Measurements from ENCODE around the gene BCLAF1.

Gene BCLAF1

DNA sequence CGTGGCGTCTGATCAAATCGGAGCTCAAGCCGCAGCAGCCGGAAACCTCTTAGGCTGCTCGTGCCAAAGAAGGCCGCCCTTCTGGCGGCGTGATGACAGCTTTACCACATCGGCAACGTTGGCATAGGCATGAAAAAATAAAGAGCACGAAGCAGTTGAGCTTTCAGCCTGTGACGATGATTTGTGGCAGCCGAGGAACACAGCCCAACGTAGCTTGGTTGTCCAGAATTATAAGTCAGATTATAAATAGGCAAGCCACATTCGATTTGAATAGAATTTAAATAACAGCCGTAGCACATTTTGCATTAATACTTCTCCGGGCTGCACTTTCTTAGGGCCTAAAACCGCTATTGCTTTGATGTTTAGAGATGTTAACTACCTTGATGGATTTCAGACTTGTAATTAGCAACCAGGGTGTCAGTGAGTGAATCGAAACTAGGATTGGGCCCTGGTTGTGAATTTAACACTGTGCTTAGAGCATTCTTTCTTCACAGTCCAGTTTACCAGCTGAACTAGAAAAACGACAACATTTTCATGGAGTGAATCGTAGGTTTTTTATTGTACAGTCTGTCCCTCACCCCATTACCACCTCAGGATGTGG lies 864 bp upstream of the BCLAF1 start:
- peaks cover 31% of the 10 kb centered on the region for H3K4me1 Mint-ChIP-seq (ENCODE audit: low read depth)
- peak overlapping the region; percentile 100 for H3K27ac Mint-ChIP-seq
- H3K4me3 Mint-ChIP-seq, result peak overlapping the region; percentile 99
- peaks cover under 1% of the 10 kb centered on the region for H3K27me3 Mint-ChIP-seq (ENCODE audit: low read depth)
- no peaks in the 10 kb centered on the region for H3K9me3 Mint-ChIP-seq
- peaks cover 21% of the 10 kb centered on the region for H3K36me3 Mint-ChIP-seq (ENCODE audit: low read depth)

DNA sequence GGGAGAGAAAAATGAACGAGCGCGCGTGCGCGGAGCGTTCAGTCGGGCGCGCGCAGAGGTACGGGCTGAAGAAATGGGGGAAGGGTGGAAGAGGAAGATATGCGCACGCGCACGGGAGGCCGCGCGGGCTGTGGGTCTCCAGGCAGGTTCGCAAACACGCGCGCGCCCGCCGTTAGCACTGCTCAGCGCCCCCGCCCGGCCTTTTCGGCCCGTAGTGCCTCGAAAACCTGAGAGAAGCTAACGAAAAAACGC lies 393 bp downstream of the BCLAF1 start:
- Mint-ChIP-seq H3K36me3 (ENCODE audit: low read depth) (peaks cover 25% of the 10 kb centered on the region), H3K27ac (peak overlapping the region; percentile 100), H3K9me3 (no peaks in the 10 kb centered on the region), H3K27me3 (ENCODE audit: low read depth) (no peaks in the 10 kb centered on the region), H3K4me1 (ENCODE audit: low read depth) (peaks cover 43% of the 10 kb centered on the region), H3K4me3 (peak overlapping the region; percentile 99)

DNA sequence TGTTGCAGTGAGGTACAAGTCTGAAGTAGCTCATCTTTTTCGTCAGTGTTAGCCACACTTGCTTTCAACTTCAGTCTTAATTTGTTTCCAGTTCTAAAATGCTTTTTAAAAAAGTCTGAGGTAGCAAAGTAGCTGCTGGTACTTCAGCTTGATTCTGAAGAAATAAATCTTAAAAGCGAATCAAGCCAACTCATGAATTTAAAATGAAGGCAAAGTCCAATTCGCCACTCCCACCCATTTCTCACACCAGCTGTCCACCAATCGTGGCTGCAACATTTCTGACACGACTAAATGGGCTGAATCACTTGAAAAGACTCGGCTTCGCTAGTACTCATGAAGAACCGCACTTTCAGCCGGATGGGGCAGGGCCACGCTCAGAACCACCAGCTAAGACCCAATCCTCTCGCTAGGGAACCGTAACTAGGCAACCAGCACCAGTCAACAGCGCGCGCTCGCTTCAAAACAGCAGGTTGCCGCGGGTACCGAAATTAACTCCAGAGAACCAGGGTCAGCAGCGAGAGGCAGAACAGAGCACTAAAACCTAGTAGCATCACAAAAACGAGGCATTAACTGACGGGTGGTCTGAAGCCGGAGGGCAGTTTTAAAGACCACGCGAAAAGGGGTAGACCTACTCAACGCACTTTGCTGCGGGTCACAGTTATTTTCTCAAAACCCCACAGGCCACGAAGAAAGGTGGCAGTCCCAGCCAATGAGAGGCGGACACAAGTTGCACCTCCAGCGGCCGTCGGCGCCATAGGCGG lies 900 bp downstream of the BCLAF1 start:
- Mint-ChIP-seq H3K4me3 (peak overlapping the region; percentile 99), H3K27me3 (ENCODE audit: low read depth) (no peaks in the 10 kb centered on the region), H3K4me1 (ENCODE audit: low read depth) (peaks cover 47% of the 10 kb centered on the region), H3K36me3 (ENCODE audit: low read depth) (peaks cover 25% of the 10 kb centered on the region), H3K9me3 (no peaks in the 10 kb centered on the region), H3K27ac (peak overlapping the region; percentile 100)

DNA sequence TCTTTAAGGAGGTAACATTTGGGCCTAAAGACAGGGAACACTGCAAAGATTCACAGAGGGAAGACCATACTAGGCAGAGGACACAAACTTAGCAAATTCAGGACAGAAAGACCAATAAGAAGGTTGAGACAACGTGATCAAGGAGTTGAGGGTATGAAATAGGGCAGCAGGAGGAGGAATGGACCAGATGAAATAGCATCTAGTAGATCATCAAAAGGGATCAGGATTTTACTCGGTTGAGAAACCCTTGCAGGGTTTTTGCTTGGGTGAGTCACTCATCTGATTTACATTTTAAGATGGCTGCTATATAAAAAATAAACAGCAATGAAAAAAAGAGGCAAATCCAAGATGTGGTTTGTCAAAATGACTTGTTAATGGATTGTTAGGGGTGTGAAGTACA lies 4.7 kb downstream of the BCLAF1 start:
- no peaks in the 10 kb centered on the region for H3K9me3 Mint-ChIP-seq
- peaks cover 46% of the 10 kb centered on the region for H3K36me3 Mint-ChIP-seq (ENCODE audit: low read depth)
- peak overlapping the region; percentile 66 for H3K4me3 Mint-ChIP-seq
- no peaks in the 10 kb centered on the region for H3K27me3 Mint-ChIP-seq (ENCODE audit: low read depth)
- peak overlapping the region; percentile 17 for H3K27ac Mint-ChIP-seq
- H3K4me1 Mint-ChIP-seq (ENCODE audit: low read depth), result peaks cover 71% of the 10 kb centered on the region

DNA sequence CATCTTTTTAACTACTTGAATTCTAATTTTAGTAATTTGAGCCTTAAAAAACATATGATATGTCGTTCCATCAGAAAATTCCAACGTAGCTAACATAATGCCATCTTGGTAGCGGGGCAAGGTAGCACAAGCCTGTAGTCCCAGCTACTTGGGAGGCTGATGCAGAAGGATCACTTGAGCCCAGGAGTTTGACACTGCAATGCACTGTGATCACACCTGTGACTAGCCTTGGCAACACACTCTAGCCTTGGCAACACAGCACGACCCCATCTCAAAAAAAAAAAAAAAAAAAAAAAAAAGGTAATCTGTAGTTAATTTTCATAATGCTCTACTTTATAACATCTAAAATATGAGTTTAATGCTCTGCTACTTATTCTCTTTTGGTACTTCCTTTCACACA lies 6.7 kb downstream of the BCLAF1 start:
- H3K9me3 Mint-ChIP-seq, result no peaks in the 10 kb centered on the region
- H3K27me3 Mint-ChIP-seq (ENCODE audit: low read depth), result no peaks in the 10 kb centered on the region
- peaks cover 37% of the 10 kb centered on the region for H3K36me3 Mint-ChIP-seq (ENCODE audit: low read depth)
- peak overlapping the region; percentile 40 for H3K4me3 Mint-ChIP-seq
- peaks cover 68% of the 10 kb centered on the region for H3K4me1 Mint-ChIP-seq (ENCODE audit: low read depth)
- H3K27ac Mint-ChIP-seq, result peak overlapping the region; percentile 34

DNA sequence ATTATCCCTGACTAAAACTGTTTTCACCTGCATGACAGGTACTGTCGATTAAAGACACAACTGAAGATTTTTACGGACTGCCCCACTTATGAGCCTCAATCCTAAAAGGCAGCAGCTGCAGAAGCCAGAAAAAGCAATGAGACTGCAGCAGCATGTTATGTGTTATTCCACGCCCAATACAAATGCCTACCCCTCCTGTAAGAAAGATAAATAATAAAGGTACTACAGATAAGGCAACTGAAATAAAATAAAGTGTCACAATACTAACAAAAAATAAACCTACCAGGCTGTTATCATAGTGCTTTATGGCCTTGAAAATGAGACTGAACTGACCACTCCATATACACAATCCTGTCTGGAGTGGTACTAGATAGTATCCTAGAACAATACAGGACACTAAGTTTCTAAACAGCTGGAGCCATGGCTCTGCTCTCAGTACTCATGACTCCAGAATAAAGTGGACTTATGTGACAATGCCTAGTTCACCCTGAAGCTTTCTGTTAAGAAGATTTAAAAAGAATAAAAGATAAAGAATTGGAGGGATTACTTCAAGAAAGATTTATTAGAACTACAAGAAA lies 9.5 kb downstream of the BCLAF1 start:
- peaks cover 47% of the 10 kb centered on the region for H3K4me1 Mint-ChIP-seq (ENCODE audit: low read depth)
- no peaks in the 10 kb centered on the region for H3K9me3 Mint-ChIP-seq
- H3K36me3 Mint-ChIP-seq (ENCODE audit: low read depth), result peaks cover 39% of the 10 kb centered on the region
- H3K4me3 Mint-ChIP-seq, result no peak overlapping the region
- no peak overlapping the region for H3K27ac Mint-ChIP-seq
- H3K27me3 Mint-ChIP-seq (ENCODE audit: low read depth), result no peaks in the 10 kb centered on the region

DNA sequence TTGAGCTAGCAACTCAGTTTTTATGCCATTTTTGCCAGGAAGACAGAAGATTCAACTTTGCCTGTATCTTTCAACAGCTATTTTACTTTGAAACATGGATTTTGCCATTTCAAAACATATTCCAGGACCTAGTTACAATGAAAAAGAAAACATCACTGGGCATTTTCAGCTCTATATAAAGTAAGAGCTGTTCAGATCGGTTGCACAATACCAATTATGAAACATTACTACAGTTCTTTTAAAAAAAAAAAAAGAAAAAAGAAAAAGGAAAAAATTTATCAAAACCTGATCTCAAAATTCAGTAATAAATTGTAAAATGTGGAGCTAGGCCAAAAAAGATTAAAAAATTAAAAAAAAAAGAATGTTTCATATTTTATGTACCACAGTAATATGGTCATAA lies 15.6 kb downstream of the BCLAF1 start:
- Mint-ChIP-seq H3K9me3 (no peaks in the 10 kb centered on the region), H3K4me1 (ENCODE audit: low read depth) (peaks cover 7% of the 10 kb centered on the region), H3K4me3 (no peak overlapping the region), H3K27me3 (ENCODE audit: low read depth) (no peaks in the 10 kb centered on the region), H3K27ac (no peak overlapping the region), H3K36me3 (ENCODE audit: low read depth) (peaks cover 54% of the 10 kb centered on the region)

DNA sequence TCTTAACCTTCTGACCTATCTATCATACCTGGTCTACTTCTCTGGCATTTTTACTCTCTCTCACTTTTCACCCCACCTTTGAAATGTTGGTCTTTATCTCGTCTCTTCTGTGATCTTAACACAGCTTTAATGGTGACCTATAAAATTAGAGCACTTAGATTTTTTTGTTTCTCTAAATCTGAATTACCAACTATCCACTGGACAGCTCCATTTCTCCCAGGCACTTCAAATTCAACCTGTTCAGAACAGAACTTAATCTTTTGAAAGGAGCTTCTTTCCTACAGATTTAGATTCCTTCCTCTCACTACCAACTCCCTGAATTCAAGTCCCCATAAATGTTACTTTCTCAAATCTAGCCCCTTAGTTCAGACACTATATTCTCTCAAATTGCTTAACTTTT lies 24.5 kb downstream of the BCLAF1 start:
- Mint-ChIP-seq H3K27me3 (ENCODE audit: low read depth) (no peaks in the 10 kb centered on the region), H3K4me1 (ENCODE audit: low read depth) (peaks cover 19% of the 10 kb centered on the region), H3K36me3 (ENCODE audit: low read depth) (peaks cover 52% of the 10 kb centered on the region), H3K9me3 (no peaks in the 10 kb centered on the region), H3K27ac (no peak overlapping the region), H3K4me3 (no peak overlapping the region)

DNA sequence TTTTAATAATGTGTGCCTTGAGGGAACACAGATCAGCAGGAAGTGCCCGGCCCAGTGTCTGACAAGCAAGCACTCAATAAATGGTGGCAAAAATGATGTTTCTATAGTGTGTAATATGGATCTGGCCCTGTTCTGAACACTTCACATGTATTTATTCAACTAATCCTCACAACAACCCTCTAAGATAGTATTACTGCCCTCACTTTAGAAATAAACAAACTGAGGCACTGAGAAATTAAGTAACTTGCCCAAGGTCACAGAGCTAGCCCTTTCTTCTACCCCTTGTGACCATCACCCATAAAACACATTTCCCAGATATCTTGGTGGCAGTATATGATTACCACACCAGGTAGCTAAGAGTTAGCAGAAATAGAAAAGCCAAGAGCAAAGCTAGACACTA lies 26.7 kb downstream of the BCLAF1 start:
- peaks cover 54% of the 10 kb centered on the region for H3K36me3 Mint-ChIP-seq (ENCODE audit: low read depth)
- no peaks in the 10 kb centered on the region for H3K9me3 Mint-ChIP-seq
- H3K27ac Mint-ChIP-seq, result no peak overlapping the region
- H3K4me1 Mint-ChIP-seq (ENCODE audit: low read depth), result peaks cover 16% of the 10 kb centered on the region
- H3K27me3 Mint-ChIP-seq (ENCODE audit: low read depth), result no peaks in the 10 kb centered on the region
- no peak overlapping the region for H3K4me3 Mint-ChIP-seq

DNA sequence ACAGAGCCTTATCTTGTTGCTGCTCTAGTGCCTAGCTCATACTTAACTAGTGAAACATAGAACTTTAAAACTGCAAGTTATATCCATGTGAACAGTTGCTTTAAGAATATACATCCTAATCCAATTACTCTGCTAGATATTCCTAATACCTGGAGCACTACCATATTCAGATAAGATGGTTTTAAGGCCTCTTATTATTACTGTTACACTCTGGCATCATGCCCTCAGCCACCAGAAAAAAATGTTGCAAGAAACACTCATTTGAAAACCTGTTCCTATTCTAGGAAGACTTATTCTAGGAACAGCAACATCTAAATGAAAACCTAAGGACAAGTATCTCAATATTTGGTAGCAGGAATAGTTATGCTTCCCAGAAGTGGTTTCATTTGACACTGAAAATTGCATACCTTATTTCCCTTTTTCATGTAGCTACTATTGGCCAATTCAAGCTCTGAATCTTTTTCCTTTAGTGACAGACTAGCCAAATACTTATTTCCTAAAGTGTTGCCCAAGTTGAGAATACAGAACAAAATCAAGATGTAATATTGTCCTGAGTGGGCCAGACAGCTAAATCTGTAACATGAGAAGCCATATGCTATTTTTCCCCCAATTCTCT lies 34.7 kb downstream of the BCLAF1 start:
- Mint-ChIP-seq H3K4me1 (ENCODE audit: low read depth) (peaks cover 24% of the 10 kb centered on the region), H3K27me3 (ENCODE audit: low read depth) (no peaks in the 10 kb centered on the region), H3K27ac (no peak overlapping the region), H3K9me3 (no peaks in the 10 kb centered on the region), H3K4me3 (no peak overlapping the region), H3K36me3 (ENCODE audit: low read depth) (peaks cover 25% of the 10 kb centered on the region)

DNA sequence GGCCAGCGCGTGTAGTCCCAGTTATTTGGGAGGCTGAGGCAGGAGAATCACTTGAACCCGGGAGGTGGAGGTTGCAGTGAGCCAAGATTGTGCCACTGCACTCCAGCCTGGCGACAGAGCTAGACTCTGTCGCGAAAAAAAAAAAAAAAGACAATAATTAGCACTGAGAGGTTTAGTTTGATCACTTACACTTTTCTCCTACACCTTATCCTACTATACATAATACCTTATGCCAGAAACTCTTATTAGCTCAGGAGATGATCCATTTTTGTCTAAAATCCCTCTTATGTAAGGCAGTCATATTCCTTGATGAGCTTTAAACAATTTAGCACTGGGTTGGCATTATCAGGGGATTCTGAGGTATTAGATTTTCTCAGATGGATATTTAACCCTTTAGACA lies 35.9 kb downstream of the BCLAF1 start:
- Mint-ChIP-seq H3K27ac (no peak overlapping the region), H3K36me3 (ENCODE audit: low read depth) (peaks cover 18% of the 10 kb centered on the region), H3K27me3 (ENCODE audit: low read depth) (no peaks in the 10 kb centered on the region), H3K4me3 (no peak overlapping the region), H3K9me3 (no peaks in the 10 kb centered on the region), H3K4me1 (ENCODE audit: low read depth) (peaks cover 32% of the 10 kb centered on the region)

DNA sequence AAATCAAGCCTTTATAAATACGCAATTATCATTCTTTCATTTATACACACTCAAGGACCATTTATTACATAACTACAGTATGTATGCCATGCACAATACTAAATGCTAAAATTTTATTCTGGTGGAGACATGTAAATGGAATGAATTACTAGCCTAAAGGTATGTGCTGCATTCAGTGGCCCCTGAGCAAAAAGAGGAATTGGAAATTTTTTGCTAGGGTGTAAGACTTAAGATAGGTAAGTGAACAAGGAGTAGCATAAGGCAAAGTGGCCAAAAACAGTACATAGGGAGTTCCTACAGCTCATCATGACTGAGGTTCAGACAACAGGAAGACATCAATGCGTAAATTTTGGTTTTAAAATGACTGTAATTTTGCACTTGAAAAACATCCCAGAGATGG lies 37.2 kb downstream of the BCLAF1 start:
- Mint-ChIP-seq H3K4me1 (ENCODE audit: low read depth) (peaks cover 44% of the 10 kb centered on the region), H3K36me3 (ENCODE audit: low read depth) (peaks cover 19% of the 10 kb centered on the region), H3K9me3 (no peaks in the 10 kb centered on the region), H3K27me3 (ENCODE audit: low read depth) (no peaks in the 10 kb centered on the region), H3K27ac (no peak overlapping the region), H3K4me3 (no peak overlapping the region)

DNA sequence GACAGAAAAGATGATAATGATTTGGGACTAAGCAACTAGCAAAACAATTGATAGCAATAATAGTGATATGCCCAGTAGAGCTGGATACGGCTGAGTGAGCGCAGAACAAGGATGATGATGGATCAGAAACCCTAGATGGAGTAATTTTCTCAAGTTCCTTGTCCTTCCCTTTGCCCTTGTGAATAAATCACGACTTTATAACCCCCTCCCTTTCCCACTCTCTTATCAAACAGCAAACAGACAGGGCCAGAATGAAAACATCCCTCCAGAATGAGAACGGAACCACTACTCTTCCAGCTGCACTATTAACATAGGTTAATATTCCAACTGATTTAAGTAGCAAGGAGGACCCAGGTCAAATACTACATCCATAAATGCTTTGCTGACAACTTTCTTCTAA lies 38.3 kb downstream of the BCLAF1 start:
- peaks cover 49% of the 10 kb centered on the region for H3K4me1 Mint-ChIP-seq (ENCODE audit: low read depth)
- H3K27ac Mint-ChIP-seq, result peak overlapping the region; percentile 27
- peaks cover 21% of the 10 kb centered on the region for H3K36me3 Mint-ChIP-seq (ENCODE audit: low read depth)

DNA sequence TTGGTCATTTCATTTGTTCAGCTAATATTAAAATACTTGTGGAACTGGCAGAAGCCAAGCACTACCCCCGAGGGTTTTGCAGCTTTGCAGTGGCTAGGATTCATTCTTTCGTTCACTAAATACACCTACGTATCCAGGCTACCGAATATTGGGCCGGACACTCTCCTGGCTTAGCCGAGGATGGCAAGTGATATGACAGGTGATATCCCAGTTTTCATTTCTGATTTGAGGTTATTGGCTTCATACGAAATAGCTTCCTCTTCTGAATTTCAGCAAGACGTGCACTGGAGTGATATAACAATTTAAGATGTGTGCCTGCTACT lies 39.0 kb downstream of the BCLAF1 start:
- peaks cover 51% of the 10 kb centered on the region for H3K4me1 Mint-ChIP-seq (ENCODE audit: low read depth)
- no peaks in the 10 kb centered on the region for H3K9me3 Mint-ChIP-seq
- peak overlapping the region; percentile 98 for H3K4me3 Mint-ChIP-seq
- H3K27ac Mint-ChIP-seq, result peak overlapping the region; percentile 97
- peaks cover 24% of the 10 kb centered on the region for H3K36me3 Mint-ChIP-seq (ENCODE audit: low read depth)
- no peaks in the 10 kb centered on the region for H3K27me3 Mint-ChIP-seq (ENCODE audit: low read depth)

More for the DNA sequence above, 38.3 kb downstream of the BCLAF1 start:
- H3K4me3 Mint-ChIP-seq, result peak overlapping the region; percentile 98
- H3K9me3 Mint-ChIP-seq, result no peaks in the 10 kb centered on the region
- H3K27me3 Mint-ChIP-seq (ENCODE audit: low read depth), result no peaks in the 10 kb centered on the region

All from T-helper 1 cell treated with Interleukin-12 subunit alpha and Interleukin-12 subunit beta and Interleukin-4 antibody, amounts not matched to agents 30 μg/mL and 1 μg/mL, for 36 hours (primary cell).